Esophagus muscularis mucosa (tissue), 4 donors: Measurements from ENCODE around the gene IGFBP2.

ENCODE experiments used
- CTCF ChIP-seq, 3 experiments: fragments of 200-600 bp in 2 of 3; fragments of 450-650 bp in 1 of 3; sonication (generic) in 2 of 3; IDR thresholded peaks; one replicate each; pipeline ENCODE4 v1.5.1; 2017 to 2019; ENCODE audit warnings: antibody characterized with exemption in 3 of 3, mild to moderate bottlenecking in 2 of 3, moderate library complexity in 1 of 3
- EP300 ChIP-seq: sonication (generic); formaldehyde crosslinking; IDR thresholded peaks from one replicate; pipeline ENCODE4 v1.6.1; 2017; ENCODE audit warnings: antibody characterized with exemption
- POLR2A ChIP-seq: fragments of 450-650 bp; IDR thresholded peaks from one replicate; pipeline ENCODE4 v1.6.1; 2017; ENCODE audit warnings: antibody characterized with exemption, moderate library complexity, mild to moderate bottlenecking, low read depth

GRCh38 chr2:216701544-216701943 is 68.3 kb downstream of the IGFBP2 start:
- TF ChIP-seq CTCF (IDR thresholded peaks at IDR 0.05) (no peak), EP300 (no peak), POLR2A (no peak)
